HL-60 (cell line): ENCODE measurements around the gene SERINC2.

ENCODE experiments used
- GABPA ChIP-seq: IDR thresholded peaks from 2 replicates; pipeline ENCODE4 v1.6.1; 2012; ENCODE audit warnings: low read depth
- POLR2AphosphoS5 ChIP-seq: IDR thresholded peaks from 2 replicates; pipeline ENCODE4 v1.6.1; 2012; ENCODE audit warnings: low read depth
- SPI1 ChIP-seq: IDR thresholded peaks from 2 replicates; pipeline ENCODE4 v1.6.1; 2012; ENCODE audit warnings: low read depth, mild to moderate bottlenecking, borderline replicate concordance
- TF ChIP-seq, protein P1 (sequence below): IDR thresholded peaks from one replicate; pipeline ENCODE4 v1.5.1; 2011; ENCODE audit warnings: low read length, control low read depth, inconsistent platforms; ENCODE audit not compliant: insufficient read depth
- TF ChIP-seq, protein P2 (sequence below): IDR thresholded peaks from 2 replicates; pipeline ENCODE4 v1.6.1; 2012; ENCODE audit warnings: low read depth; ENCODE audit not compliant: insufficient replicate concordance

DNA sequence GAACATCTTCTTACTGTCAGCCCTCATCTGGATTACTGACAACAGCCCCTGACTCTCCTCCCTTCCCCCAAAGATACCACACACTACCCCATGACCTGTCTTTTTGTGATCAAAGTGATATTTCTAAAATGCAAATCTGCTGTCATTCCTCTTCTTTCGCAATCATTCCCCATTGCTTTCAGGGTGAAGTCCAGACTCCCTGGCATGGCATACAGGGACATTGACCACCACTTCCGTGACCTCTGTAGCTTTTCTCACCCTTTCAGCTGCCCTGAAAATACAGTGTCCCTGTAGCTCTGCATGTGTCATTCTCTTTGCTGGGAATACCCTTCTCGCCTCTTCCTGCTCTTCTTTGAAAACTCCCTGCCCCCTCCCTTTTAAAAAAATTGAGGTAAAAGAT lies 4.1 kb downstream of the SERINC2 start:
- TF ChIP-seq, protein P1, sequence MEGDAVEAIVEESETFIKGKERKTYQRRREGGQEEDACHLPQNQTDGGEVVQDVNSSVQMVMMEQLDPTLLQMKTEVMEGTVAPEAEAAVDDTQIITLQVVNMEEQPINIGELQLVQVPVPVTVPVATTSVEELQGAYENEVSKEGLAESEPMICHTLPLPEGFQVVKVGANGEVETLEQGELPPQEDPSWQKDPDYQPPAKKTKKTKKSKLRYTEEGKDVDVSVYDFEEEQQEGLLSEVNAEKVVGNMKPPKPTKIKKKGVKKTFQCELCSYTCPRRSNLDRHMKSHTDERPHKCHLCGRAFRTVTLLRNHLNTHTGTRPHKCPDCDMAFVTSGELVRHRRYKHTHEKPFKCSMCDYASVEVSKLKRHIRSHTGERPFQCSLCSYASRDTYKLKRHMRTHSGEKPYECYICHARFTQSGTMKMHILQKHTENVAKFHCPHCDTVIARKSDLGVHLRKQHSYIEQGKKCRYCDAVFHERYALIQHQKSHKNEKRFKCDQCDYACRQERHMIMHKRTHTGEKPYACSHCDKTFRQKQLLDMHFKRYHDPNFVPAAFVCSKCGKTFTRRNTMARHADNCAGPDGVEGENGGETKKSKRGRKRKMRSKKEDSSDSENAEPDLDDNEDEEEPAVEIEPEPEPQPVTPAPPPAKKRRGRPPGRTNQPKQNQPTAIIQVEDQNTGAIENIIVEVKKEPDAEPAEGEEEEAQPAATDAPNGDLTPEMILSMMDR = no peak
- no peak for TF ChIP-seq SPI1
- TF ChIP-seq POLR2AphosphoS5 = no peak
- no peak for TF ChIP-seq GABPA
- TF ChIP-seq, protein P2, sequence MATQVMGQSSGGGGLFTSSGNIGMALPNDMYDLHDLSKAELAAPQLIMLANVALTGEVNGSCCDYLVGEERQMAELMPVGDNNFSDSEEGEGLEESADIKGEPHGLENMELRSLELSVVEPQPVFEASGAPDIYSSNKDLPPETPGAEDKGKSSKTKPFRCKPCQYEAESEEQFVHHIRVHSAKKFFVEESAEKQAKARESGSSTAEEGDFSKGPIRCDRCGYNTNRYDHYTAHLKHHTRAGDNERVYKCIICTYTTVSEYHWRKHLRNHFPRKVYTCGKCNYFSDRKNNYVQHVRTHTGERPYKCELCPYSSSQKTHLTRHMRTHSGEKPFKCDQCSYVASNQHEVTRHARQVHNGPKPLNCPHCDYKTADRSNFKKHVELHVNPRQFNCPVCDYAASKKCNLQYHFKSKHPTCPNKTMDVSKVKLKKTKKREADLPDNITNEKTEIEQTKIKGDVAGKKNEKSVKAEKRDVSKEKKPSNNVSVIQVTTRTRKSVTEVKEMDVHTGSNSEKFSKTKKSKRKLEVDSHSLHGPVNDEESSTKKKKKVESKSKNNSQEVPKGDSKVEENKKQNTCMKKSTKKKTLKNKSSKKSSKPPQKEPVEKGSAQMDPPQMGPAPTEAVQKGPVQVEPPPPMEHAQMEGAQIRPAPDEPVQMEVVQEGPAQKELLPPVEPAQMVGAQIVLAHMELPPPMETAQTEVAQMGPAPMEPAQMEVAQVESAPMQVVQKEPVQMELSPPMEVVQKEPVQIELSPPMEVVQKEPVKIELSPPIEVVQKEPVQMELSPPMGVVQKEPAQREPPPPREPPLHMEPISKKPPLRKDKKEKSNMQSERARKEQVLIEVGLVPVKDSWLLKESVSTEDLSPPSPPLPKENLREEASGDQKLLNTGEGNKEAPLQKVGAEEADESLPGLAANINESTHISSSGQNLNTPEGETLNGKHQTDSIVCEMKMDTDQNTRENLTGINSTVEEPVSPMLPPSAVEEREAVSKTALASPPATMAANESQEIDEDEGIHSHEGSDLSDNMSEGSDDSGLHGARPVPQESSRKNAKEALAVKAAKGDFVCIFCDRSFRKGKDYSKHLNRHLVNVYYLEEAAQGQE = no peak
